Progenitor cell of endocrine pancreas (in vitro differentiated cells): ENCODE results near the gene EXOC6B. TPM values are rescaled to one million over a fixed set of nuclear protein-coding genes. Genes with fewer than 3 reads are reported as not detected.

ENCODE experiments used
- DNase-seq: peaks from one replicate; pipeline ENCODE4 v3.0.0; 2021; ENCODE audit warnings: low spot score; ENCODE audit not compliant: unreplicated experiment
- H3K27ac Mint-ChIP-seq: 2 replicates; pipeline ENCODE4 v1.8.0; 2021; ENCODE audit warnings: mild to moderate bottlenecking, moderate library complexity, mixed read lengths
- H3K27me3 Mint-ChIP-seq: 2 replicates; pipeline ENCODE4 v1.8.0; 2021; ENCODE audit warnings: mixed read lengths
- H3K36me3 Mint-ChIP-seq: 2 replicates; pipeline ENCODE4 v1.8.0; 2022; ENCODE audit warnings: mixed read lengths; ENCODE audit not compliant: insufficient read depth
- H3K4me1 Mint-ChIP-seq: 2 replicates; pipeline ENCODE4 v1.8.0; 2021; ENCODE audit warnings: low read depth, mixed read lengths
- H3K4me3 Mint-ChIP-seq: 2 replicates; pipeline ENCODE4 v1.8.0; 2021; ENCODE audit warnings: low read depth, mild to moderate bottlenecking, moderate library complexity, mixed read lengths
- H3K9me3 Mint-ChIP-seq: 2 replicates; pipeline ENCODE4 v1.8.0; 2021; ENCODE audit warnings: low read depth, mixed read lengths
- CTCF ChIP-seq: fragments of 200-600 bp; sonication (generic); IDR thresholded peaks from one replicate; pipeline ENCODE4 v1.5.0; 2021; ENCODE audit warnings: antibody characterized with exemption, mild to moderate bottlenecking; ENCODE audit not compliant: unreplicated experiment
- total RNA-seq: library from RNA; stranded (reverse); gene quantifications from 2 replicates; pipeline ENCODE4 v1.2.1, GENCODE V29; 2021

The EXOC6B gene
- total RNA-seq, 1 donor from 2014 or later: 71.9 TPM

GRCh38 chr2:72136933-72137497, 688.8 kb downstream of the EXOC6B start:
- Mint-ChIP-seq H3K9me3 (no peaks in the 10 kb centered on the region), H3K27me3 (peaks cover under 1% of the 10 kb centered on the region), H3K27ac (no peak overlapping the region), H3K36me3 (peaks cover 3% of the 10 kb centered on the region), H3K4me1 (peaks cover 6% of the 10 kb centered on the region), H3K4me3 (no peak overlapping the region)
- no peak for DNase-seq
- TF ChIP-seq CTCF: no peak

- DNase-seq: no peak
- no peaks in the 10 kb centered on the region for H3K9me3 Mint-ChIP-seq
- no peak overlapping the region for H3K4me3 Mint-ChIP-seq
- peaks cover 6% of the 10 kb centered on the region for H3K4me1 Mint-ChIP-seq
- no peak overlapping the region for H3K27ac Mint-ChIP-seq
- peaks cover 3% of the 10 kb centered on the region for H3K36me3 Mint-ChIP-seq
- no peak for TF ChIP-seq CTCF
- no peaks in the 10 kb centered on the region for H3K27me3 Mint-ChIP-seq
Observed at GRCh38 chr2:72136331-72136730, 689.5 kb downstream of the EXOC6B start.

GRCh38 chr2:72135921-72136320, 689.9 kb downstream of the EXOC6B start:
- no peaks in the 10 kb centered on the region for H3K9me3 Mint-ChIP-seq
- no peak overlapping the region for H3K4me3 Mint-ChIP-seq
- H3K27ac Mint-ChIP-seq: no peak overlapping the region
- no peak for DNase-seq
- no peaks in the 10 kb centered on the region for H3K27me3 Mint-ChIP-seq
- peaks cover 3% of the 10 kb centered on the region for H3K36me3 Mint-ChIP-seq
- no peak for TF ChIP-seq CTCF
- H3K4me1 Mint-ChIP-seq: peaks cover 6% of the 10 kb centered on the region

- H3K36me3 Mint-ChIP-seq: peaks cover 3% of the 10 kb centered on the region
- H3K9me3 Mint-ChIP-seq: no peaks in the 10 kb centered on the region
- TF ChIP-seq CTCF: no peak
- peaks cover 6% of the 10 kb centered on the region for H3K4me1 Mint-ChIP-seq
- no peak overlapping the region for H3K4me3 Mint-ChIP-seq
- no peak for DNase-seq
- H3K27me3 Mint-ChIP-seq: no peaks in the 10 kb centered on the region
- no peak overlapping the region for H3K27ac Mint-ChIP-seq
Observed at GRCh38 chr2:72134997-72135800, 690.6 kb downstream of the EXOC6B start.

- no peak for DNase-seq
- peaks cover 3% of the 10 kb centered on the region for H3K36me3 Mint-ChIP-seq
Observed at GRCh38 chr2:72134408-72134996, 691.3 kb downstream of the EXOC6B start.

More at GRCh38 chr2:72134408-72134996, 691.3 kb downstream of the EXOC6B start:
- no peaks in the 10 kb centered on the region for H3K27me3 Mint-ChIP-seq
- H3K4me3 Mint-ChIP-seq: no peak overlapping the region
- no peak overlapping the region for H3K27ac Mint-ChIP-seq
- no peaks in the 10 kb centered on the region for H3K9me3 Mint-ChIP-seq
- TF ChIP-seq CTCF: no peak
- peaks cover 4% of the 10 kb centered on the region for H3K4me1 Mint-ChIP-seq
